Motor neuron (in vitro differentiated cells): Measurements from ENCODE around the gene FIGNL1. TPM values are rescaled to one million over a fixed set of nuclear protein-coding genes. Genes with fewer than 3 reads are reported as not detected.

Source experiments
- ATAC-seq, 8 experiments: fragments of 200-7000 bp; cut with Tn5 transposase; replicated peaks in 6 of 8; 2 replicates each; pipeline ENCODE4 v1.8.0; 2021; ENCODE audit warnings: mild to moderate bottlenecking in 8 of 8, moderate library complexity in 8 of 8
- H3K27ac ChIP-seq, 2 donors: fragments of 250-450 bp; sonication (Bioruptor Pico); 2 replicates each; pipeline ENCODE4 v1.9.0; 2021; ENCODE audit warnings: antibody characterized with exemption in 2 of 2, mild to moderate bottlenecking in 2 of 2, moderate library complexity in 1 of 2
- H3K4me1 ChIP-seq, 2 donors: fragments of 250-450 bp; sonication (Bioruptor Pico); replicated peaks in 1 of 2; 2 replicates each; pipeline ENCODE4 v1.6.1; 2021; ENCODE audit warnings: antibody characterized with exemption in 2 of 2, mild to moderate bottlenecking in 2 of 2, moderate library complexity in 1 of 2
- H3K4me3 ChIP-seq, 5 donors: fragments of 250-450 bp; sonication (Bioruptor Pico); 2 replicates each; pipeline ENCODE4 v1.9.0; 2021; ENCODE audit warnings: antibody characterized with exemption in 5 of 5, mild to moderate bottlenecking in 5 of 5, moderate library complexity in 4 of 5
- WGBS, 10 experiments: fragments of 450-650 bp; shearing (Covaris generic); methylation state at CpG; one replicate each; pipeline ENCODE4 v1.0.0; 2022; 5-methylcytosine and 5-hydroxymethylcytosine counted together
- in situ Hi-C, 9 experiments: fragments of 400-800 bp; cut with MboI; loops; one replicate each; pipeline ENCODE4 v1.15.0; 2021; ENCODE audit warnings: low sequenced_read_pairs in 9 of 9, low pct_unique_long_range_greater_than_20kb in 2 of 9; ENCODE audit not compliant: unreplicated experiment in 9 of 9
- total RNA-seq, 8 experiments: library from RNA; unstranded; fragments of 300-600 nt; gene quantifications; 2 replicates each; pipeline versions ENCODE4 v1.2.3 to v1.2.4, GENCODE V29; 2022

Gene FIGNL1
- total RNA-seq, 8 experiments from 2014 or later, result 4.2 to 23.1 (median 13.3) TPM

DNA sequence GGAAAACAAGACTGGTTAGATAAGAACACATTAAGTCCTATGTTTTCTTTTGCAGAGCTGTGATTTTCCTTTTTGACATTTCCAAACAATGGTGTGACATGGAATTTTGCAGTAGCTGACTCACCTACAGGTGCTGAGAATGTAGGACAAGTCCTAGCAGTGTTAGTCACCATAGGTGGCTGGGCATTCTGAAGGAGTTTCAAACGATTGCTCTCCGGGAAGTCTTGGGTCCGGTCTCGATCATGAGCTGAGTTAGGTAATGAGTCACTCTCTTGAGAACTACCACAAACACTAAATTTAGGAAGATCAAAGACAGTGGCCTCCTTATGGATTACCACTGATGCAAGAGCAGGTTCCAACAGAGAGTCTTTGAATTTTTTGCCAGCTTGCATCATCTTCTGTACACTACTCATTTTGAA, 3.6 kb downstream of the FIGNL1 start:
- 8 to 91% (median 64%) methylated on average over 1 to 4 of the region's 4 CpGs; no CpG with 5 or more reads in 1 of the 10 experiments for WGBS, 10 experiments
- peaks cover 4 to 13% of the 10 kb centered on the region in 2 donors for H3K4me1 ChIP-seq
- no peak for ATAC-seq
- in situ Hi-C loops, result no loop called here
- no peak overlapping the region for H3K27ac ChIP-seq
- no peak overlapping the region for H3K4me3 ChIP-seq

DNA sequence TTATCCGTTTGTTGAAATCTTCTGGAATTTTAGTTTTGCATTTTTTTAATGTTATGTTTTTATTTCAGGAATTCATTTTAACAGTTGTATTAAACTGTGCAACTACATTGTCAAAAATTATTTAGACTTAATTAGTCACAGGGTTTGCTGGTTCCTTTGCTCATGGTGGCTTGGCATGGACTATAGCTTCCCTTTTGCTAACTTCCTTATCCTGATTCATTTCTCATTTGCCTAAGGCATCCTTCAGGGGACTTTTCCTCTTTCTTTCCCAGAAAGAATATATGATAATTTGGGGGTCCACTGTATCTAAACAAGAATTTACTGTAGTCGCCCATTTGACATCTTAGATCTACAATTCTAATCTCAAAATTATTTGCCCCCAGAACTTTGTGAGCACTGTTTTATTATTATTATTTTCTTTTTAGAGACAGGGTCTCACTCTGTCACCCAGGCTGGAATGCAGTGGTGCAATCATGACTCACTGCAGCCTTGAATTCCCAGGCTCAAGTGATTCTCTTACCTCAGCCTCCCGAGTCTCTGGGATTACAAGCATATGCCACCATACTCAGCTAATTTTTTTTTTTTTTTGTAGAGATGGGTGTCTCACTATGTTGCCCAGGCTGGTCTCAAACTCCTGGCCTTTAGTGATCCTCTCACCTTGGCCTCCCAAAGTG, 13.9 kb downstream of the FIGNL1 start:
- 33 to 100% (median 82%) methylated on average over 1 to 3 of the region's 3 CpGs; no CpG with 5 or more reads in 1 of the 10 experiments for WGBS, 10 experiments
- in situ Hi-C loops, result no loop called here
- peak in 1 of 8 experiments; percentile 30 for ATAC-seq
- H3K4me3 ChIP-seq, result no peak overlapping the region
- H3K27ac ChIP-seq, result no peak overlapping the region
- H3K4me1 ChIP-seq, result no peaks in the 10 kb centered on the region

DNA sequence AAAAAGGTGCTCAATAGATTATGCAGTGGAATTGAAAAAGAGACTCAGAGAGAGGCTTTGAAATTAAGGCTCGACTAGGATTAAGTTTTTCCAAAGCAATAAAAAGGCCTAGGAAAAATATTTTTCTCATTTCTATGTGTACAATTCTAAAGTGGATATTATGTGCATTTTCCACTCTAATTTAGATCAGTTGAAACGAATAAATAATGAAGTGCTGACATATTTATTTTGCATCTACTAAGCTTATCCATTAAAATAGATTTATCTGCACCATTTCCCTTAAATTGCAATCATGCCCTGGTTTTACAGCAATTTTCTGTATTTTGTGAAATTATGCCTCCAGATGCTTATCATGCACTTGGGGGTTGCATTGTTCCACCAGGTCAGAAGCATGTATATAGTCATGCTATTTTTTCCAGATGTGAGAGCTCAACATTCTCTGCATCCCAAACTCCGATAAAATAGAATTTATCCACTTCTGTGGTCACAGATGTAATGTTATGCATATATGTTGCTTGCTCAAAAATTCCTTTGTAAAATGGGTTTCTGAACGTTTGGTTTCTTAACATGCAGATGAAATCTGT, 18.3 kb downstream of the FIGNL1 start:
- peak in 3 of 8 experiments; percentile 54 to 87 (median 82) for ATAC-seq
- H3K4me1 ChIP-seq, result no peaks in the 10 kb centered on the region
- no peak overlapping the region for H3K4me3 ChIP-seq
- no peak overlapping the region for H3K27ac ChIP-seq
- in situ Hi-C loops, result no loop called here
- 0 to 86% (median 60%) methylated on average over 1 to 4 of the region's 4 CpGs for WGBS, 10 experiments

DNA sequence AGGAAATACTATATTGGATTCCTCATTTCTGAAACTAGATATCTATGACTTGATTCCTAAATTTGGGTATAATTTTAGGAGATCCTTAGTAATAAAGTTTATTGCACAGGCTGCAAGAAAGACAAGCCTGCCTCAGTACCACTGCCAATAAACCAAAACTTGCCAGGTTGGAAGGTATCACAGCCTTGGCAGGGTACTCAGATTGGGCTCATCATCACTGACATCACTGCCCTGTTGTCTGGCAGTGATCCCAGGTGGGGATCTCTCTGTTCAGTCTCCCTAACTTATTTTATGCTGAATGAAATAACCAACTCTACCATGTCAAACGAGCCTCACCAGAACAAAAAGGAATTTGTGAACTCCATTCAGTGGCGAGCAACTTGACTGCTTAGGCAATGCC, 18.8 kb downstream of the FIGNL1 start:
- in situ Hi-C loops, result no loop called here
- no peak overlapping the region for H3K27ac ChIP-seq
- no peaks in the 10 kb centered on the region for H3K4me1 ChIP-seq
- WGBS, 10 experiments, result 0 to 88% (median 46%) methylated on average over 1 to 2 of the region's 2 CpGs; no CpG with 5 or more reads in 1 of the 10 experiments
- no peak overlapping the region for H3K4me3 ChIP-seq
- ATAC-seq, result peak in 2 of 8 experiments; percentile 29 to 47

DNA sequence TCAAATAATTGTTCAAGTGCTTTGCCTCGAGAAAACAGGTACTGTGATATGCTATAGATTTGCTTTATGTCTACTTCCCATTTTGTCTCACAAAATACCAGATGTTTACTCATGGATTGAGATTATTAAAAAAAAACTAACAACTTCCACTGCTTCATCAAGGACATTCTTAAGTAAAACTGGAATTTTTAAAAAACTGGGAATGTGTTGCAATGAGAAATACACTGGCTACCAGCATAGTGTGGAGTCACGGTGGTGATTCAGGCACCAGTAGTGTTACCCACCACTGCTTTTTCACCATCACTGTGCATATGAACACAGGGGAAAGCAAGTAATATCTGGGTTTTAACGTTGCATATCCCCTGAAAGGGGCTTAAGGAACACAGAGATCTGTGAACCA, 21.2 kb downstream of the FIGNL1 start:
- no peak overlapping the region for H3K27ac ChIP-seq
- in situ Hi-C loops, result no loop called here
- peaks cover 3 to 4% of the 10 kb centered on the region in 2 donors for H3K4me1 ChIP-seq
- WGBS, 10 experiments, result 48 to 100% (median 92%) methylated on average over 1 to 3 of the region's 3 CpGs
- H3K4me3 ChIP-seq, result no peak overlapping the region
- ATAC-seq, result no peak

DNA sequence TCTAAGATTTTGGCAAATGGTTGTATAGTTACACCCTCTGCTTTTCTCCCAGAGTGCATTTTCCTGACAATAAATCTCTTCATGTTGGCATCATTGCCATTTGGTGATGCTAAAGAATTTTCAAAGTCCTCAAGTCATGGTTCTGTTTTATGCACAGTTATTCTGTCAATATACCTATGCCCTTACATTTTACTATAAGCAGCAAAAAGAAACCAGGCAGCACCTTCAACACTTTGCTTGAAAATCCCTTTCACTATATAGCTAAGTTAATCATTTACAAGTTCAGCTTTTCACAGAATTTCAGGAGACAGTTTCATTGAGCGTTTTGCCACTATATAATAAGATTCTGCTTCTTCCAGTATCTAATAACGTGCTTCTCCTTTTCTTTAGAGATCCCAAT, 22.6 kb downstream of the FIGNL1 start:
- in situ Hi-C loops, result no loop called here
- Histone ChIP-seq H3K4me3 (no peak overlapping the region), H3K27ac (no peak overlapping the region), H3K4me1 (peaks cover 3 to 4% of the 10 kb centered on the region in 2 donors)
- 0 to 90% (median 72%) methylated on average over 1 to 2 of the region's 2 CpGs; no CpG with 5 or more reads in 2 of the 10 experiments for WGBS, 10 experiments
- no peak for ATAC-seq

DNA sequence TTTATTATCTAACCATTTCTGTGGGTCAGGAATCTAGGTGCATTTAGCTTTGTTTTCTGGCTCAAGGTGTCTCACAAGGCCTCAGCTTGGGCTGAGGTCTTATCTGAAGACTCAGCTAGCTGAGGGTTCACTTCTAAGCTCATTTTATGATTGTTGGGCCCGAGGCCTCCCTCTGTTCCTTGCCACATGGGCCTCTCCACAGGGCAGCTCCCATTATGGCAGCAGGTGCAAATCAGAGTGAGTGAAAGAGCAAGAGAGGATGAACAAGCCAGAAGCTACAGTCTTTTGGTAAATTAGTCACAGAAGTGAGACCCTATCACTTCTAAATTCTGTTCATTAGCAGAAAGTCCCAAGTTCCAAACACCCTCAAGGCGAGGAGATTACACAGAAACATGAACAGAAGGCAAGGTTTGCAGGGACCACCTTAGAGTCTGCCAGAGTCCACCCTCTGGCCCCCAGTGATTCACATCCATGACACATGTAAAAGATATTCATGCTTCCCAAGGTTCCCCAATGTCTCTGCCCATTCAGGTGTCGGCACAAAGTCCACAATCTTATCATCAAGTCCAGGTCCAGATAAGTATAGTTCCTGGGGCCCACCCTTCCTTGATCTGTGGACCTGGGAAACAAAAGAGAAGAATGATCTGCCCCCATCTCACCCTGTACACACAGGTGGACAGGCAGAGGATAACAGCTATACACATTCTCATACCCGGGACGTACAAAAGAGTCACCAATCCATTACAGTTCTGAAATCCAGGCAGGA, 23.7 kb downstream of the FIGNL1 start:
- Histone ChIP-seq H3K4me1 (peaks cover 3 to 4% of the 10 kb centered on the region in 2 donors), H3K27ac (no peak overlapping the region), H3K4me3 (no peak overlapping the region)
- in situ Hi-C loops, result no loop called here
- no peak for ATAC-seq
- WGBS, 10 experiments, result 62 to 100% (median 95%) methylated on average over 1 to 5 of the region's 5 CpGs

DNA sequence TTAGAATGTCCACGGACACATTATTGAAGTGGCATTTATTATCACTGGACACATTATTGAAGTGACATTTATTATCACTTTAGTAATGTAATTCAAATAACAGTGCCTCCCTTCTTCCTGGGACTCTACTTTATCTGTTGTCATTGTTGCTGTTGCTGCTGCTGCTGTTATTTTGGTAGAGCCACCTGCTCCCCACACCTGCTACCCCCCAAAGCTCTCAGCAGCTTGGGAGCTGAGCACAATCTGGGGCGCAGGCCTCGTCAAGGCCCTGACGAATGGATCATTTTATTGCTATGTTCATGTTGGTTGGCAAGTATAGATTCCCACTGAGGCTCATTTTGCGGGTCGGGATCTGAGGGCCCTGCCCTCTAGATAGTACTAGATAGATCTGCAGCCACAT, 24.8 kb downstream of the FIGNL1 start:
- Histone ChIP-seq H3K27ac (no peak overlapping the region), H3K4me3 (no peak overlapping the region), H3K4me1 (peaks cover 3 to 4% of the 10 kb centered on the region in 2 donors)
- in situ Hi-C loops, result no loop called here
- ATAC-seq, result peak in 5 of 8 experiments; percentile 41 to 69 (median 46)
- WGBS, 10 experiments, result 62 to 92% (median 72%) methylated on average over 2 to 5 of the region's 6 CpGs; no CpG with 5 or more reads in 1 of the 10 experiments

DNA sequence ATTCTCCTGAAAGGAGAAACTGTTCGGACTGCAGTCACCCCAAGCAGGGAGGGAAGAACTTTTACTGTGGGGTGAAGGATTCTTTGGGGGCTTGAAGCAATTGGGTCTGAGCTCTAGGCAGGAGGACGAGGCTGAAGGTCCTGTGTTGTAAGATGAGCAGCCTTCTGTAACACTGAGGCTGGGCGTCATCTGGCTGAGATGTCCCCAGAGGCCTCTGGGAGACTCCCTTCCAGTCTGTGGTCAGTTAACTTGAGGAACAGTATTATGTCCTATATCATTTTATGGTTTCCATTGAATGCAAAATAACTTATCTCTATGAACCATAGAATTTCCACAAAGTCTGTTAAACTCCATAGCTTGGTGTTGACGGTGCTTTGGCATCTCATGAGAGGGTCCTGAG, 26.3 kb downstream of the FIGNL1 start:
- H3K4me1 ChIP-seq, result peaks cover 3 to 4% of the 10 kb centered on the region in 2 donors
- H3K4me3 ChIP-seq, result no peak overlapping the region
- in situ Hi-C loops, result loop anchor here in 3 of 9 experiments (25.0 kb wide), 2 partner anchors 212 to 262 kb away; no protein-coding TSS in a partner anchor
- WGBS, 10 experiments, result 33 to 92% (median 80%) methylated on average over 1 to 3 of the region's 4 CpGs; no CpG with 5 or more reads in 4 of the 10 experiments
- no peak overlapping the region for H3K27ac ChIP-seq
- no peak for ATAC-seq

DNA sequence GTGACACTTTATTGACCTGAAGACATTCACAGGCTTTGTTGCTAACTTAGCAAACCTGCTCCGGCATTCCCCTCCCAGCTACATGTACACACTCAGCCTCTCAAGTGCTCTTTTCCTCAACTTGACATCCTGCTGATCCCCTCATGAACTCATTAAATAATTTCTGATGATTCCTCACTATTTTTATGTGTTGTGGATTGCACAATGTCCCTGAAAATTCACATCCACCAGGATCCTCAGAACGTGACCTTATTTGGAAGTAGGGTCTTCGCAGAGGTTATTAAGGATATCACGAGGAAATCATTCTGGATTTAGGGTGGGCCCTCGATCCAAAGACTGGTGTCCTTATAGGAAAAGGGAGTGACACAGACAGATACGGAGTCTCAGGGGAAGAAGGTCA, 27.3 kb downstream of the FIGNL1 start:
- Histone ChIP-seq H3K4me3 (no peak overlapping the region), H3K4me1 (peaks cover 3 to 4% of the 10 kb centered on the region in 2 donors), H3K27ac (no peak overlapping the region)
- 71 to 100% (median 93%) methylated on average over 1 to 6 of the region's 6 CpGs; no CpG with 5 or more reads in 2 of the 10 experiments for WGBS, 10 experiments
- in situ Hi-C loops, result loop anchor here in 3 of 9 experiments (25.0 kb wide), 2 partner anchors 211 to 261 kb away; no protein-coding TSS in a partner anchor
- ATAC-seq, result no peak

DNA sequence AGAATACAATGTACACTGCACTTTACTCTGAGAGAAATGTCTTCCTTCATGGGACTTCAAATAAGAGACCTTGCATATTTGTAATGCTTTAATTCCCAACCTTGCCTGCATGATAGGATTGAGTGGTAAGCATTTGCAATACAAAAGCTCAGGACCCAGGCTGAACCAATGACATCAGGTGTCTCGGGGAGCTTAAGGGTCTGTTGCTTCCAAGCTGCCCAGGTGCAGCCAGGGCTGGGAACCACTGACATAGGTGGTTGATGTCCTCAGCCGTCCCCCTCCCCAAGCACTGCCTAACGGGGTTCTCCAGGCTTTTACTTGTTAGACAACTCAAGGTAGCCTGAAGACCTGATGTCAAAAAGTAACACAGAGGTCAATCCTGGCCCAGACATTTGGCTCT, 29.1 kb downstream of the FIGNL1 start:
- Histone ChIP-seq H3K4me1 (peaks cover 3 to 4% of the 10 kb centered on the region in 2 donors), H3K4me3 (no peak overlapping the region), H3K27ac (no peak overlapping the region)
- WGBS, 10 experiments, result 20 to 100% (median 40%) methylated on average over 1 to 2 of the region's 3 CpGs; no CpG with 5 or more reads in 7 of the 10 experiments
- no peak for ATAC-seq
- in situ Hi-C loops, result loop anchor here in 3 of 9 experiments (25.0 kb wide), 2 partner anchors 209 to 259 kb away; no protein-coding TSS in a partner anchor

DNA sequence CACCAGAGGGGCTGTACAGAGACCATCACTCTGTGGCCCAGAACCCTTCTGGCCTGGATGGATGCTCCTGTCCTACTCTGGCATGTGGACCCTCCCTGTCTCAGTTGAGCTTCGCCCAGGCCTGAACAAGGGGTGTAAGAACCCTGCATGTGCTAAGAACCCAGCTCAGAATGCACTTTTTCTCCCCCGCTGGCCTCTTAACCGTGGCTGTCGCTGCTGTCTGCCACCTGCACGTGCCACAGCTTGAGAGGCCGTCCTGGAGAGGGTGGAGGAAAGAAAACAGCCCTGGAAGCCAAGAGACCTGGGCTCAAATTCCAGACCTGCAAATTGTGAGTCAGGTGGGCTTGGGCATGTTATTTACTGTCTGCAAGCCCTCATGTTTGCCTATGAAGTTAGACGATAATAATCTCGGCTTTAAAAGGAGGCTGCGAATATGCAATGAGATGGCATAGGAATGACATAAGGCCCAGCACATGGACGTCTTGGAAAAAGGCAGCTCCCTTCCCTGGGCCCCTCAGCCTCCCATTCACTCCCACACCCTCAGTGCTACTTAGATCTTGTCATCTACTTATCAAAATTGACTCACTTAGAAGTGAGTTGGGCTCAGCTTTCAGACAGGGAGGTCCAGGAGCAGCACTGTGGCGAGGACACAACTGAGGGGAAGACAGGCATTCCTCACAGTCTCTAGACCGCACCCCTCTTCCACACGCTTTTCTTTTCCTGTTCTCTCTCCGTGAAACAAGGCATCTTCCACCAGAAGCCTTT, 31.4 kb downstream of the FIGNL1 start:
- H3K4me3 ChIP-seq, result no peak overlapping the region
- WGBS, 10 experiments, result 46 to 100% (median 64%) methylated on average over 1 to 11 of the region's 14 CpGs
- no peak overlapping the region for H3K27ac ChIP-seq
- in situ Hi-C loops, result loop anchor here in 3 of 9 experiments (25.0 kb wide), 2 partner anchors 206 to 256 kb away; no protein-coding TSS in a partner anchor
- ATAC-seq, result peak in 6 of 8 experiments; percentile 12 to 63 (median 32)
- H3K4me1 ChIP-seq, result no peaks in the 10 kb centered on the region
